Measurements from ENCODE around the gene VIPR1.

VIPR1 gene

GRCh38 chr3:42582474-42583070 lies 80.1 kb downstream of the VIPR1 start:
- in situ Hi-C loops (cut with HindIII; ENCODE audit: low pct_unique_long_range_greater_than_20kb, low sequenced_read_pairs) = no loop called here
- TF ChIP-seq JUND (IDR thresholded peaks at IDR 0.05; ENCODE audit: low read depth) = no peak
- peak in 1 of 2 experiments; percentile 14 for DNase-seq (ENCODE audit: low read depth in 1 of 2, low spot score in 1 of 2)
